Occipital lobe (tissue), 2 donors: ENCODE data around the gene USH2A. TPM values are rescaled to one million over a fixed set of nuclear protein-coding genes. Genes with fewer than 3 reads are reported as not detected.
"Not testable (repeated sequence)": the region's sequence is repeated elsewhere in the genome, so short reads cannot be mapped to it uniquely, and the experiment has no call there.

ENCODE experiments used
- DNase-seq: peaks from one replicate; lab custom pipeline; 2025; lab: John Stamatoyannopoulos, UW
- total RNA-seq: library from RNA; depleted of rRNA; stranded (reverse); fragments of >200 nt; gene quantifications from one replicate; pipeline ENCODE4 v1.2.3, GENCODE V29; 2014

USH2A gene
- total RNA-seq, 1 donor from 2014 or later: 1.1 TPM

- no peak for DNase-seq
These were observed 373.4 kb downstream of the USH2A start for GRCh38 chr1:216049741-216050430.

GRCh38 chr1:216047811-216048572, 375.3 kb downstream of the USH2A start:
- DNase-seq: no peak

GRCh38 chr1:216046336-216046735, 376.9 kb downstream of the USH2A start:
- DNase-seq: no peak

- no peak for DNase-seq
These were observed 377.8 kb downstream of the USH2A start for GRCh38 chr1:216045400-216045799.

GRCh38 chr1:216044538-216044937, 378.7 kb downstream of the USH2A start:
- no peak for DNase-seq

- DNase-seq: no peak
These were observed 388.7 kb downstream of the USH2A start for GRCh38 chr1:216034506-216034905.

GRCh38 chr1:216032961-216033614, 390.2 kb downstream of the USH2A start:
- no peak for DNase-seq

- DNase-seq: no peak
These were observed 391.0 kb downstream of the USH2A start for GRCh38 chr1:216032284-216032683.

- DNase-seq: no peak
These were observed 394.6 kb downstream of the USH2A start for GRCh38 chr1:216028631-216029030.

- no peak for DNase-seq
These were observed 398.7 kb downstream of the USH2A start for GRCh38 chr1:216024546-216024945.

GRCh38 chr1:216020743-216021345, 402.4 kb downstream of the USH2A start:
- DNase-seq: no peak

GRCh38 chr1:216015116-216015515, 408.1 kb downstream of the USH2A start:
- no peak for DNase-seq

- DNase-seq: no peak
These were observed 409.2 kb downstream of the USH2A start for GRCh38 chr1:216014086-216014485.

- DNase-seq: not testable (repeated sequence)
These were observed 413.8 kb downstream of the USH2A start for GRCh38 chr1:216009456-216009855.

GRCh38 chr1:216005916-216006315, 417.3 kb downstream of the USH2A start:
- no peak for DNase-seq

- DNase-seq: no peak
These were observed 430.6 kb downstream of the USH2A start for GRCh38 chr1:215992620-215993019.

- DNase-seq: no peak
These were observed 436.0 kb downstream of the USH2A start for GRCh38 chr1:215987092-215987875.

- no peak for DNase-seq
These were observed 436.8 kb downstream of the USH2A start for GRCh38 chr1:215986401-215986800.

GRCh38 chr1:215983680-215984079, 439.6 kb downstream of the USH2A start:
- DNase-seq: no peak

- no peak for DNase-seq
These were observed 451.3 kb downstream of the USH2A start for GRCh38 chr1:215971793-215972441.

GRCh38 chr1:215970406-215970805, 452.8 kb downstream of the USH2A start:
- no peak for DNase-seq
